K562 (cell line): ENCODE results near the gene BICC1.

ENCODE experiments used
- ELF4 ChIP-seq: fragments of 450-650 bp; formaldehyde crosslinking; IDR thresholded peaks from 2 replicates; pipeline ENCODE4 v1.4.0; 2022; ENCODE audit warnings: missing genetic modification characterization
- FOXK2 ChIP-seq, 2 experiments: fragments of 450-650 bp; IDR thresholded peaks in 1 of 2; conservative IDR thresholded peaks in 1 of 2; 2 replicates each; pipeline ENCODE4 v1.6.1; 2016; ENCODE audit warnings: low read depth in 2 of 2, mild to moderate bottlenecking in 1 of 2
- JUND ChIP-seq, 2 experiments: IDR thresholded peaks; 2 replicates in 1 of 2; 3 replicates in 1 of 2; pipeline ENCODE4 v1.6.1; 2011; ENCODE audit warnings: borderline replicate concordance in 2 of 2, low read depth in 2 of 2, low read length in 2 of 2, improper control_type of control experiment in 1 of 2, missing biosample characterization in 1 of 2, missing genetic modification characterization in 1 of 2, missing genetic modification reagents in 1 of 2
- MYNN ChIP-seq, 2 experiments: sonication (generic); formaldehyde crosslinking in 1 of 2; IDR thresholded peaks; 2 replicates each; pipeline versions ENCODE4 v1.5.0 to v1.6.1; 2016 to 2020; ENCODE audit warnings: antibody characterized with exemption in 1 of 2, missing genetic modification reagents in 1 of 2
- NR3C1 ChIP-seq: sonication (generic); formaldehyde crosslinking; IDR thresholded peaks from 2 replicates; pipeline ENCODE4 v1.8.1; 2022; ENCODE audit warnings: missing genetic modification reagents
- SETDB1 ChIP-seq: IDR thresholded peaks from one replicate; pipeline ENCODE4 v1.6.1; 2012; ENCODE audit warnings: low read length, control low read depth, inconsistent platforms
- SIN3A ChIP-seq, 2 experiments: fragments of 150-350 bp in 1 of 2; IDR thresholded peaks; 2 replicates each; pipeline ENCODE4 v1.6.1; 2011 to 2016; ENCODE audit warnings: borderline replicate concordance in 2 of 2, low read depth in 2 of 2, low read length in 2 of 2, mild to moderate bottlenecking in 2 of 2, moderate library complexity in 2 of 2; ENCODE audit not compliant: control insufficient read depth in 1 of 2
- ZBTB34 ChIP-seq: fragments of 250-450 bp; sonication (Bioruptor Pico); IDR thresholded peaks from 2 replicates; pipeline ENCODE4 v1.8.0; 2021; ENCODE audit warnings: mild to moderate bottlenecking, moderate library complexity
- ZNF408 ChIP-seq: fragments of 250-450 bp; sonication (Bioruptor Pico); IDR thresholded peaks from 2 replicates; pipeline ENCODE4 v1.4.0; 2020; ENCODE audit warnings: low read depth, mild to moderate bottlenecking, moderate library complexity
- ZSCAN29 ChIP-seq: fragments of 450-650 bp; IDR thresholded peaks from 2 replicates; pipeline ENCODE4 v1.6.1; 2017
- TF ChIP-seq, protein P1 (sequence below), 3 experiments: IDR thresholded peaks in 2 of 3; conservative IDR thresholded peaks in 1 of 3; 2 replicates each; pipeline ENCODE4 v1.5.1; 2011 to 2012; ENCODE audit warnings: low read length in 3 of 3, mild to moderate bottlenecking in 3 of 3, control low read depth in 2 of 3, improper control_type of control experiment in 1 of 3, inconsistent platforms in 1 of 3, low read depth in 1 of 3, mixed read lengths in 1 of 3, moderate library complexity in 1 of 3; ENCODE audit not compliant: insufficient read depth in 2 of 3
- TF ChIP-seq, protein P2 (sequence below): fragments of 250-450 bp; sonication (Bioruptor Pico); IDR thresholded peaks from 2 replicates; pipeline ENCODE4 v1.5.0; 2022; ENCODE audit warnings: mild to moderate bottlenecking

DNA sequence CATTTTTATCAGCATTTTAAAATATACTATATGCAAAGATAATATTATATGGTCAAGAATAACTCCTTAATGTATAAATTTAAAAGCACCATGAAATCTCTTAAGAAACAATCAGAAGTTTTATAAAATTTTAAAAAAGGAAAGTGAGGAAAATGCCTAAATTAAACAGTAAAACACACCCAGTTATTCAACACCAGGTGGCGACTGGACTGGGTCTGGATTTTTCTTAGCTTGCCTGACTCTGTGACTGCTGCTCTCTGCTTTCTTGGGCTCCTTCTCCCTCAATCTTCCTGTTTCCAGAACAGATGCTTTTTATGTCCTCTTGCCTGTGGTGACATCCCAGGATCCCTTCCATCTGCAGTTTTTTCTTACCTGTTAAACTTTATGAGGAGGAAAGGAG, 200.3 kb downstream of the BICC1 start:
- no peak for TF ChIP-seq SIN3A (IDR thresholded peaks at IDR 0.05; ENCODE audit: borderline replicate concordance in 2 of 2, control insufficient read depth in 1 of 2, low read depth in 2 of 2, low read length in 2 of 2)
- TF ChIP-seq SETDB1 = no peak
- TF ChIP-seq FOXK2 (conservative IDR thresholded peaks at IDR 0.05 in 1 of 2, IDR thresholded peaks at IDR 0.05 in 1 of 2; ENCODE audit: low read depth in 2 of 2) = no peak
- no peak for TF ChIP-seq JUND (IDR thresholded peaks at IDR 0.05; ENCODE audit: borderline replicate concordance, low read depth, low read length)
- no peak for TF ChIP-seq JUND (tag; IDR thresholded peaks at IDR 0.05; ENCODE audit: borderline replicate concordance, low read depth, low read length)
- TF ChIP-seq, protein P1, sequence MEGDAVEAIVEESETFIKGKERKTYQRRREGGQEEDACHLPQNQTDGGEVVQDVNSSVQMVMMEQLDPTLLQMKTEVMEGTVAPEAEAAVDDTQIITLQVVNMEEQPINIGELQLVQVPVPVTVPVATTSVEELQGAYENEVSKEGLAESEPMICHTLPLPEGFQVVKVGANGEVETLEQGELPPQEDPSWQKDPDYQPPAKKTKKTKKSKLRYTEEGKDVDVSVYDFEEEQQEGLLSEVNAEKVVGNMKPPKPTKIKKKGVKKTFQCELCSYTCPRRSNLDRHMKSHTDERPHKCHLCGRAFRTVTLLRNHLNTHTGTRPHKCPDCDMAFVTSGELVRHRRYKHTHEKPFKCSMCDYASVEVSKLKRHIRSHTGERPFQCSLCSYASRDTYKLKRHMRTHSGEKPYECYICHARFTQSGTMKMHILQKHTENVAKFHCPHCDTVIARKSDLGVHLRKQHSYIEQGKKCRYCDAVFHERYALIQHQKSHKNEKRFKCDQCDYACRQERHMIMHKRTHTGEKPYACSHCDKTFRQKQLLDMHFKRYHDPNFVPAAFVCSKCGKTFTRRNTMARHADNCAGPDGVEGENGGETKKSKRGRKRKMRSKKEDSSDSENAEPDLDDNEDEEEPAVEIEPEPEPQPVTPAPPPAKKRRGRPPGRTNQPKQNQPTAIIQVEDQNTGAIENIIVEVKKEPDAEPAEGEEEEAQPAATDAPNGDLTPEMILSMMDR (IDR thresholded peaks at IDR 0.05 in 2 of 3, conservative IDR thresholded peaks at IDR 0.05 in 1 of 3; ENCODE audit: insufficient read depth in 2 of 3, low read depth in 1 of 3, low read length in 3 of 3) = no peak
- no peak for TF ChIP-seq ZNF408
- no peak for TF ChIP-seq ZBTB34
- TF ChIP-seq ELF4 (CRISPR knock-in tag) = no peak
- TF ChIP-seq, protein P2, sequence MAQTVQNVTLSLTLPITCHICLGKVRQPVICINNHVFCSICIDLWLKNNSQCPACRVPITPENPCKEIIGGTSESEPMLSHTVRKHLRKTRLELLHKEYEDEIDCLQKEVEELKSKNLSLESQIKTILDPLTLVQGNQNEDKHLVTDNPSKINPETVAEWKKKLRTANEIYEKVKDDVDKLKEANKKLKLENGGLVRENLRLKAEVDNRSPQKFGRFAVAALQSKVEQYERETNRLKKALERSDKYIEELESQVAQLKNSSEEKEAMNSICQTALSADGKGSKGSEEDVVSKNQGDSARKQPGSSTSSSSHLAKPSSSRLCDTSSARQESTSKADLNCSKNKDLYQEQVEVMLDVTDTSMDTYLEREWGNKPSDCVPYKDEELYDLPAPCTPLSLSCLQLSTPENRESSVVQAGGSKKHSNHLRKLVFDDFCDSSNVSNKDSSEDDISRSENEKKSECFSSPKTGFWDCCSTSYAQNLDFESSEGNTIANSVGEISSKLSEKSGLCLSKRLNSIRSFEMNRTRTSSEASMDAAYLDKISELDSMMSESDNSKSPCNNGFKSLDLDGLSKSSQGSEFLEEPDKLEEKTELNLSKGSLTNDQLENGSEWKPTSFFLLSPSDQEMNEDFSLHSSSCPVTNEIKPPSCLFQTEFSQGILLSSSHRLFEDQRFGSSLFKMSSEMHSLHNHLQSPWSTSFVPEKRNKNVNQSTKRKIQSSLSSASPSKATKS (CRISPR knock-in tag) = no peak
- TF ChIP-seq NR3C1 = no peak
- TF ChIP-seq ZSCAN29 = no peak
- no peak for TF ChIP-seq MYNN (IDR thresholded peaks at IDR 0.05)
- TF ChIP-seq MYNN (CRISPR knock-in tag; IDR thresholded peaks at IDR 0.05) = no peak
